Natural killer cell treated with Interleukin-12 subunit alpha and Interleukin-12 subunit beta and Interleukin-15 and Interleukin-18, amount 100 ng/mL, for 72 hours (primary cell): ENCODE data around the gene IL32. TPM values are rescaled to one million over a fixed set of nuclear protein-coding genes. Genes with fewer than 3 reads are reported as not detected.

ENCODE experiments used
- ATAC-seq, 2 donors: fragments of 150-1000 bp; cut with Tn5 transposase in 1 of 2; sonication (Bioruptor Pico), chemical (Tn5 transposase) in 1 of 2; 2 replicates each; pipeline ENCODE4 v1.10.0; 2021
- DNase-seq: peaks from one replicate; pipeline ENCODE4 v3.0.0; 2022; ENCODE audit warnings: low spot score
- H3K27ac Mint-ChIP-seq, 2 donors: 1 replicate in 1 of 2; 2 replicates in 1 of 2; pipeline ENCODE4 v1.8.0; 2022; ENCODE audit warnings: mixed read lengths in 2 of 2, mild to moderate bottlenecking in 1 of 2, moderate library complexity in 1 of 2
- H3K27me3 Mint-ChIP-seq, 2 donors: 1 replicate in 1 of 2; 2 replicates in 1 of 2; pipeline ENCODE4 v1.8.0; 2022; ENCODE audit warnings: mixed read lengths in 2 of 2
- H3K36me3 Mint-ChIP-seq: one replicate; pipeline ENCODE4 v1.8.0; 2022; ENCODE audit warnings: mixed read lengths
- H3K4me1 Mint-ChIP-seq, 2 donors: 1 replicate in 1 of 2; 2 replicates in 1 of 2; pipeline ENCODE4 v1.8.0; 2022; ENCODE audit warnings: low read depth in 2 of 2, mixed read lengths in 2 of 2, mild to moderate bottlenecking in 1 of 2
- H3K4me3 Mint-ChIP-seq: one replicate; pipeline ENCODE4 v1.8.0; 2022; ENCODE audit warnings: mixed read lengths
- H3K9me3 Mint-ChIP-seq: 2 replicates; pipeline ENCODE4 v1.8.0; 2022; ENCODE audit warnings: mixed read lengths
- total RNA-seq, 2 donors: library from RNA; stranded (reverse); gene quantifications; one replicate each; pipeline ENCODE4 v1.2.3, GENCODE V29; 2022

IL32 gene
- total RNA-seq, 2 donors from 2014 or later = 678 to 1,235 TPM

GRCh38 chr16:3023669-3024478 lies 41.6 kb upstream of the IL32 start, which contains the start of the genes HCFC1R1 and THOC6:
HCFC1R1 (minus strand) TSS chr16:3023942; CDS start chr16:3023941, 1 bp downstream.
THOC6 (plus strand) TSS chr16:3024035; CDS start chr16:3024327, 292 bp downstream.
- H3K9me3 Mint-ChIP-seq = no peaks in the 10 kb centered on the region
- peaks cover 37 to 38% of the 10 kb centered on the region in 2 donors for H3K4me1 Mint-ChIP-seq
- peaks cover 0 to under 1% of the 10 kb centered on the region in 2 donors for H3K27me3 Mint-ChIP-seq
- H3K36me3 Mint-ChIP-seq = no peaks in the 10 kb centered on the region
- peak within 1 kb of the TSS; percentile 88 for H3K4me3 Mint-ChIP-seq
- H3K27ac Mint-ChIP-seq = peak within 1 kb of the TSS; percentile 87 to 90
- ATAC-seq = peak; percentile 90 to 91
- peak; percentile 97 for DNase-seq

DNA sequence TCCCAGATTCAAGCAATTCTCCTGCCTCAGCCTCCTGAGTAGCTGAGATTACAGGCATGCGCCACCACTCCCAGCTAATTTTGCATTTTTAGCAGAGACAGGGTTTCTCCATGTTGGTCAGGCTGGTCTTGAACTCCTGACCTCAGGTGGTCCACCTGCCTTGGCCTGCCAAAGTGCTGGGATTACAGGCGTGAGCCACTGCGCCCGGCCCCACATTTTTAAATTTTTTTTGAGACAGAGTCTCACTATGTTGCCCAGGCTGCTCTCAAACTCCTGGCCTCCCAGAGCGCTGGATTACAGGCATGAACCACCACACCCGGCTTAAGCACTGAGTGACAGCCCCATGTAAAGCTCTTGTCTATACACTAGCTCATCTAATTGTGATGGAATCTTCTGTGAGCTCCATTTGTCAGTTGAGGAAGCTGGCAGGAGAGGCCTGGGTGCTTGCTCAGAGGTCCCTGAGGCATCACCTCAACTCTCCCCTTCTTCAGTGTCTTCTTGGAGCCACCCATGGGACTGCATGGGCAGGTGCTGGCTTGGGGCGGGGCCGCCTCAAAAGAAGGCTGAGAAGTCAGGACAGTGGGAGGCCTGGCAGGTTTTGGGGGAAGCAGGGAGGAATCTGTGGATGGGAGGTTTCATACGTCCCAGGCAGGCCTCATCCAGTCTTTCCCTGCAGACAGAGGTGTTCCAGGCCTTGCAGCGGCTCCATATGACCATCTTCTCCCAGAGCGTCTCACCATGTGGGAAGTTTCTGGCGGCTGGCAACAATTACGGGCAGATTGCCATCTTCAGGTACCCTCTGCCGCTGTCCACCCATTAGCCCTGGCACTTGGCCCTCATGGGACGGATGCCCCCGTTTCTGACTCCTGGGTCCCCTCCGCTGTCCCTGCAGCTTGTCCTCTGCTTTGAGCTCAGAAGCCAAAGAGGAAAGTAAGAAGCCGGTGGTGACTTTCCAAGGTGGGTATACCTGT lies 40.1 kb upstream of the IL32 start:
- peak overlapping the region; percentile 17 for H3K4me3 Mint-ChIP-seq
- H3K27ac Mint-ChIP-seq = no peak overlapping the region
- ATAC-seq = no peak

GRCh38 chr16:3026003-3026378 lies 39.4 kb upstream of the IL32 start:
- no peak overlapping the region for H3K27ac Mint-ChIP-seq
- H3K4me3 Mint-ChIP-seq = no peak overlapping the region
- H3K9me3 Mint-ChIP-seq = no peaks in the 10 kb centered on the region
- ATAC-seq = no peak
- H3K27me3 Mint-ChIP-seq = peaks cover 10 to 14% of the 10 kb centered on the region in 2 donors
- H3K36me3 Mint-ChIP-seq = no peaks in the 10 kb centered on the region
- H3K4me1 Mint-ChIP-seq = peaks cover 43 to 44% of the 10 kb centered on the region in 2 donors
- DNase-seq = no peak

More for the DNA sequence above, 40.1 kb upstream of the IL32 start:
- H3K9me3 Mint-ChIP-seq = no peaks in the 10 kb centered on the region
- no peak for DNase-seq
- H3K27me3 Mint-ChIP-seq = peaks cover 10 to 13% of the 10 kb centered on the region in 2 donors
- H3K4me1 Mint-ChIP-seq = peaks cover 43 to 44% of the 10 kb centered on the region in 2 donors
- H3K36me3 Mint-ChIP-seq = no peaks in the 10 kb centered on the region

DNA sequence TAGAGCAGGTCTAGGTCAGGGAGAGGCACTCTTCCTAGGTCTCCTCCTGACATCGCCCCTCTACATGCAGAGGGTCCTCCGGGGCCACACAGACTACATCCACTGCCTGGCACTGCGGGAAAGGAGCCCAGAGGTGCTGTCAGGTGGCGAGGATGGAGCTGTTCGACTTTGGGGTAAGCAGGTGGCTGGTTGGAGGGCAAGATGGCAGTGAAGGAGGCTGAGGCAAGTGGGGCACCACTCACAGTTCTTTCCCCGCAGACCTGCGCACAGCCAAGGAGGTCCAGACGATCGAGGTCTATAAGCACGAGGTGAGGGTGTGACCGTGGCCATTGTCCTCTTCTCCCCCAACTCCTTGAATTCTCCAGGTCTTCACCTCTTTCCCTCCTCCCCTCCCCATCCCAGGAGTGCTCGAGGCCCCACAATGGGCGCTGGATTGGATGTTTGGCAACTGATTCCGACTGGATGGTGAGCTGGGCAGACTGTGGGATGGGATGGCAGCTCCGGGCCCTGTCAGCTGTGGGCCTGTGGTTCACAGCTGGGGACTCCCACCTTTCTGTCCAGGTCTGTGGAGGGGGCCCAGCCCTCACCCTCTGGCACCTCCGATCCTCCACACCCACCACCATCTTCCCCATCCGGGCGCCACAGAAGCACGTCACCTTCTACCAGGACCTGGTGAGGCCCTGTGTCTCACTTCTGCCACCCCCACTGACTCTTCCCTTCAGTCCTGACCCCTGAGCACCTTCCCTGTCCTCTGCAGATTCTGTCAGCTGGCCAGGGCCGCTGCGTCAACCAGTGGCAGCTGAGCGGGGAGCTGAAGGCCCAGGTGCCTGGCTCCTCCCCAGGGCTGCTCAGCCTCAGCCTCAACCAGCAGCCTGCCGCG lies 38.6 kb upstream of the IL32 start:
- Mint-ChIP-seq H3K27me3 (peaks cover 10 to 14% of the 10 kb centered on the region in 2 donors), H3K4me3 (no peak overlapping the region), H3K36me3 (no peaks in the 10 kb centered on the region), H3K4me1 (peaks cover 36 to 37% of the 10 kb centered on the region in 2 donors), H3K27ac (no peak overlapping the region), H3K9me3 (no peaks in the 10 kb centered on the region)
- DNase-seq = no peak
- no peak for ATAC-seq

DNA sequence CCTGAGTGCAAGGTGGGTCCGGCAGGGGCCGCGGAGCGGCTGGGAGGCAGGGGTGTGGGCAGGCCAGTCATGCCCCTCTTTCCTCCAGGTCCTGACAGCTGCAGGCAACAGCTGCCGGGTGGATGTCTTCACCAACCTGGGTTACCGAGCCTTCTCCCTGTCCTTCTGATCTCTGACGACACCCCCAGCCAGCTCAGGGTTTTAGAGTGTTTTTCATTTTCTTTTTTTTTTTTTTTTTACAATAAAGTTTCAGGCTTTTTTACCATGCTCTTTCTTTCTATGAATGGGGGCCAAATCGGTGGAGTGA lies 38.0 kb upstream of the IL32 start:
- Mint-ChIP-seq H3K9me3 (no peaks in the 10 kb centered on the region), H3K27me3 (peaks cover 13 to 17% of the 10 kb centered on the region in 2 donors), H3K4me3 (no peak overlapping the region), H3K36me3 (no peaks in the 10 kb centered on the region), H3K4me1 (peaks cover 33 to 37% of the 10 kb centered on the region in 2 donors), H3K27ac (no peak overlapping the region)
- no peak for ATAC-seq
- DNase-seq = no peak

- peaks cover 33 to 37% of the 10 kb centered on the region in 2 donors for H3K4me1 Mint-ChIP-seq
- no peaks in the 10 kb centered on the region for H3K36me3 Mint-ChIP-seq
- DNase-seq (peak; percentile 85), ATAC-seq (peak; percentile 60 to 70)
- peaks cover 20 to 24% of the 10 kb centered on the region in 2 donors for H3K27me3 Mint-ChIP-seq
- H3K27ac Mint-ChIP-seq = no peak overlapping the region
- H3K4me3 Mint-ChIP-seq = peak overlapping the region; percentile 53
- no peaks in the 10 kb centered on the region for H3K9me3 Mint-ChIP-seq
Observed at GRCh38 chr16:3027983-3028715, 37.3 kb upstream of the IL32 start.

GRCh38 chr16:3028716-3029319 lies 36.6 kb upstream of the IL32 start:
- no peak for DNase-seq
- H3K4me3 Mint-ChIP-seq = peak overlapping the region; percentile 51
- H3K36me3 Mint-ChIP-seq = no peaks in the 10 kb centered on the region
- no peak for ATAC-seq
- no peaks in the 10 kb centered on the region for H3K9me3 Mint-ChIP-seq
- H3K27me3 Mint-ChIP-seq = peaks cover 26 to 30% of the 10 kb centered on the region in 2 donors
- peaks cover 34 to 36% of the 10 kb centered on the region in 2 donors for H3K4me1 Mint-ChIP-seq
- H3K27ac Mint-ChIP-seq = no peak overlapping the region

DNA sequence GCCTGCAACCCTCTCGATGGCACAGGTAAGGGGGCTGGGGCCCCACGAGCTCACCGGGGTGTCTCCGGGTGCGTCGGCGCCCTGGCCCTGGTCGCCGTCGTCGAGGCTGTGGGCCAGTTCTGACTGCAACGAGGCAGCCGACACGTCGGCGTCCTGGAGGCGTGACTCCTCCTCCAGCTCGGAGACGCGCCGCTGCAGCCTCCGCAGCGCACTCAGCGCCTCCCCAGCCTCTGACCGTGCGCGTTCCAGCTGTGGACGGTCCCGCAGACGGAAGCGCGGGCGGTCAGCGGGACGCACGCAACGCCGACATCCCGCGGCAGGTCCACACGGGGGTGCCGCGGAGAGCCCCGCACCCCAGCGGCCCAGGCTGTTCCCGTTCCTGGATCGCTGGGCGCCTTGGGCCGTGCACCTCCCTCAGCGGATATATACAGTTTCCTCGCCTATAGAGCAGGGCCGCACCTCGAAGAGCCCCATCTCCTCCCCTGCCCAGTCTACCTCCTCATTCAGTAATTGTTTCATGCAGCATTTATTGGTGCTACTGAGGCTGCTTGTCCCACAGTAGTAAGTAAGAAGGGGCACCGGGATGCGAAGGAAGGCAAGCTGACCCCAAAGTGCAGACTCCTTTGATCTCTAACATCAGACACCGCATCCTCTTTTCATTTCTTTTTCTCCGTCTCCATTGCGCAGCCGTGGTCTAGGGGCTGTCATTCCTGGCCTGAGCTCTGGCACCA lies 35.8 kb upstream of the IL32 start:
- Mint-ChIP-seq H3K27me3 (peaks cover 30 to 39% of the 10 kb centered on the region in 2 donors), H3K4me1 (peaks cover 31 to 34% of the 10 kb centered on the region in 2 donors), H3K4me3 (peak overlapping the region; percentile 51), H3K36me3 (no peaks in the 10 kb centered on the region), H3K27ac (no peak overlapping the region), H3K9me3 (no peaks in the 10 kb centered on the region)
- DNase-seq (no peak), ATAC-seq (peak; percentile 73 to 75)

- Mint-ChIP-seq H3K4me1 (peaks cover 34 to 36% of the 10 kb centered on the region in 2 donors), H3K27me3 (peaks cover 34 to 45% of the 10 kb centered on the region in 2 donors), H3K9me3 (no peaks in the 10 kb centered on the region), H3K36me3 (no peaks in the 10 kb centered on the region), H3K4me3 (peak overlapping the region; percentile 48), H3K27ac (no peak overlapping the region)
- ATAC-seq (no peak), DNase-seq (no peak)
Observed at GRCh38 chr16:3030222-3031212, 34.9 kb upstream of the IL32 start.

DNA sequence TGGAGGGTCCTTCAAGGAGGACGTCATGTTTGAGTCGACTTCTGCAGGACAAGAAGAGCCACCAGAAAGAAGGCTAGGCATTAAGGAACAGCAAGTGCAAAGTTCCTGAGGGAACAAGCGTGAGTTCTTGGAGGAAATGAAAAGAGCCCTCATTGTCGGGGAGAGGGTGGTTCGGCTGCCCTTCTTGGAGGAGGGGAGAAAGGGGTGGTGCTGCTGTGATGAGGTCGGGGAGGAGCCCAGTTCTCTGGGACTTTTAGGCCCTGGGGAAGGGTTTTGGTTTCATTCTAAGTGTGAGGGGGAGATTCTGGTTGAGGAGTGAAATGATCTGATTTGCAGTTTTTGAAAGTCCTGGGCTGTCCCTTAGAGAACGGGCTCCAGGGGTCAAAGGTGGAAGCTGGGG lies 32.8 kb upstream of the IL32 start:
- H3K27ac Mint-ChIP-seq = peak overlapping the region; percentile 1 to 16
- H3K36me3 Mint-ChIP-seq = no peaks in the 10 kb centered on the region
- DNase-seq (no peak), ATAC-seq (peak in 1 of 2 donors; percentile 57)
- H3K4me3 Mint-ChIP-seq = no peak overlapping the region
- H3K27me3 Mint-ChIP-seq = peaks cover 44 to 56% of the 10 kb centered on the region in 2 donors
- peaks cover 36 to 38% of the 10 kb centered on the region in 2 donors for H3K4me1 Mint-ChIP-seq
- no peaks in the 10 kb centered on the region for H3K9me3 Mint-ChIP-seq
